Left ventricle myocardium superior (tissue), 1 donor: ENCODE measurements around the gene DLX2. TPM values are rescaled to one million over a fixed set of nuclear protein-coding genes. Genes with fewer than 3 reads are reported as not detected.
A peak's percentile ranks its signal among the peaks of the same experiment; 100 is the strongest.

Experiments used
- ATAC-seq: fragments of 200-7000 bp; cut with Tn5 transposase; one replicate; pipeline ENCODE4 v1.9.1; 2020; ENCODE audit warnings: mild to moderate bottlenecking, moderate library complexity
- DNase-seq: peaks from one replicate; pipeline ENCODE4 v3.0.0-alpha.2; 2020
- intact Hi-C: fragments of 100-400 bp; cut with micrococcal nuclease; formaldehyde crosslinking; loops from one replicate; pipeline ENCODE4 v1.11.0; 2022
- total RNA-seq: library from RNA; stranded (reverse); fragmentation: NEBNext Ultra II Directional; extraction: Animal tissue kit (Norgen Biotek cat#: 25700); gene quantifications from one replicate; pipeline ENCODE4 v1.2.1, GENCODE V29; 2021
- donor health status: DM: no; HTN: yes; CAD: no; lungs with severe emphysema.

DLX2 gene
- total RNA-seq, 1 donor from 2014 or later, result not detected

- no peak for ATAC-seq
- intact Hi-C loops, result no loop called here
- no peak for DNase-seq
Observed at GRCh38 chr2:172095905-172096625, 6.6 kb downstream of the DLX2 start.

- DNase-seq (peak; percentile 42), ATAC-seq (peak; percentile 49)
- intact Hi-C loops, result no loop called here
Observed at GRCh38 chr2:172095146-172095904, 7.4 kb downstream of the DLX2 start.

GRCh38 chr2:172094294-172095145, 8.2 kb downstream of the DLX2 start:
- intact Hi-C loops, result no loop called here
- peak; percentile 44 for ATAC-seq
- no peak for DNase-seq

- ATAC-seq (no peak), DNase-seq (no peak)
- intact Hi-C loops, result no loop called here
Observed at GRCh38 chr2:172093416-172094293, 9.0 kb downstream of the DLX2 start.

- no peak for ATAC-seq
- DNase-seq, result no peak
- intact Hi-C loops, result no loop called here
Observed at GRCh38 chr2:172092716-172093415, 9.8 kb downstream of the DLX2 start.

- ATAC-seq (no peak), DNase-seq (no peak)
- intact Hi-C loops, result no loop called here
Observed at GRCh38 chr2:172091761-172092566, 10.7 kb downstream of the DLX2 start.

GRCh38 chr2:172091000-172091641, 11.6 kb downstream of the DLX2 start:
- no peak for ATAC-seq
- intact Hi-C loops, result no loop called here
- DNase-seq, result no peak

GRCh38 chr2:172090044-172090961, 12.4 kb downstream of the DLX2 start:
- DNase-seq, result no peak
- intact Hi-C loops, result no loop called here
- no peak for ATAC-seq

GRCh38 chr2:172089633-172090032, 13.1 kb downstream of the DLX2 start:
- no peak for DNase-seq
- intact Hi-C loops, result no loop called here
- ATAC-seq, result no peak

- DNase-seq, result no peak
- intact Hi-C loops, result no loop called here
- ATAC-seq, result no peak
Observed at GRCh38 chr2:172089005-172089504, 13.6 kb downstream of the DLX2 start.

GRCh38 chr2:172088245-172089004, 14.3 kb downstream of the DLX2 start:
- DNase-seq, result no peak
- intact Hi-C loops, result no loop called here
- ATAC-seq, result no peak

GRCh38 chr2:172087780-172088244, 14.9 kb downstream of the DLX2 start:
- DNase-seq (no peak), ATAC-seq (no peak)
- intact Hi-C loops, result no loop called here

- DNase-seq, result no peak
- intact Hi-C loops, result no loop called here
- ATAC-seq, result no peak
Observed at GRCh38 chr2:172087207-172087779, 15.4 kb downstream of the DLX2 start.

- DNase-seq, result no peak
- no peak for ATAC-seq
- intact Hi-C loops, result no loop called here
Observed at GRCh38 chr2:172086241-172087206, 16.2 kb downstream of the DLX2 start.
